M059J (cell line): Measurements from ENCODE around the gene KCNQ1OT1. TPM values are rescaled to one million over a fixed set of nuclear protein-coding genes. Genes with fewer than 3 reads are reported as not detected.

Experiments used
- DNase-seq: peaks from one replicate; pipeline ENCODE4 v3.0.0-alpha.2; 2012; ENCODE audit warnings: low read depth
- total RNA-seq: library from RNA; depleted of rRNA; stranded (reverse); fragments of >200 nt; shearing (Covaris generic); gene quantifications from 2 replicates; pipeline ENCODE4 v1.2.3, GENCODE V29; 2014

The KCNQ1OT1 gene
- total RNA-seq, 1 experiment from 2014 or later = 0.47 TPM

DNA sequence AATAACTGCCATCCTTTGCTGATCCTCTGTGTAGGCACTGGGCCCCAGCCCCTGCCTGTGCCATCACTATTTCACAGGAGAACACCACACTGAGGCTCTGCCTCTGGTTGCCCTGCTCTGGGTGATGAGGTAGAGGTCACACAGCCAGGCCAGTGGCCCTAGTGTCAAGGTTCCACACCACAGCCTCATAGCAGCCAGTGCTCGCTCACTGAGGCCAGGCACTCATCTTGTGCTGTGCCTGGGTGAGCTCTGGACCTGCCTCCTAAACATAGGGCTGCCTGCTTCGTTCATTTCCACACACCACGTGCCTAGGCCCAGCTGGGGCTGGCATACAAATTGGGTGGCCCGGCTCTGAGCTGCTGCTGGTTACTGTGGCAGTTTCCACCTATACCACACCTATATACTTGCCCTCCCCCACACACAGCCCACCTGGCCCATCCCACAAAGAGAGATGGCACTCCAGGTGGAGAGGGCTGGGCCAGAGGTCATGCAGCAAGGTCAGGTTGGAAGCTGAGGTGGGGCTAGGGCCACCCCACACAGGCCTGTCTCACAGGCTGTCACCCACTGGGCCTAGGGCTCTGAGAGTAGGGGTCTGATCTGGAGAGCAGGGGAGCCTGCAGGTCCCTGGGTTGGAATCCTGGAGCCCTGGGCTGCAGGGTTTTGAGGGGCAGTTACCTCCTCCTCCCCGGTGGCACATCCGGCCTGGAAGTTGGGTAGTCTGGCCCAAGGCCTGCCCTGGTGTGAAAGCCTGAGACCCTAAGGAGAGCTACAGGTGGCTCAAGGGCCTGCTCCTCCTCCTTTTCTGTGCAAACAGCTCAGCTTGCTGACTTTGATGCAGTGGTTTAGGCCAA is 11.2 kb downstream of the KCNQ1OT1 start:
- DNase-seq = no peak

- no peak for DNase-seq
Observed at GRCh38 chr11:2687782-2688191, 12.0 kb downstream of the KCNQ1OT1 start.

DNA sequence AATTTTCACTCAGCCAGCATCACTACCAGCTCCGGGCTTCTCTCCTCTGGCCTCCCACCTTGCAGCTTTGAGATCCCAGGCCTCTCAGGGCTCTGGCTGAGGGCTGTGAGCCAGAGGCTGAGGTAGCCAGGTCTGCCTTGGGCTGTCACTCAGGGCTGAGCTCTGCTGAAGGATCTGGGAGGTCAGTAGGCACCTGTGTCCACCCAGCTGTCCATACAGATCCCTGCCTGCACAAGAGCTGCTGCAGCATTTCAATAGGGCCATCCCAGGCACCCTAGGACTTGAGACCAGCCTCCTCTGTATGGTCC is 12.6 kb downstream of the KCNQ1OT1 start:
- no peak for DNase-seq

GRCh38 chr11:2686360-2687222 is 13.2 kb downstream of the KCNQ1OT1 start:
- no peak for DNase-seq

- no peak for DNase-seq
Observed at GRCh38 chr11:2685566-2686359, 14.0 kb downstream of the KCNQ1OT1 start.

DNA sequence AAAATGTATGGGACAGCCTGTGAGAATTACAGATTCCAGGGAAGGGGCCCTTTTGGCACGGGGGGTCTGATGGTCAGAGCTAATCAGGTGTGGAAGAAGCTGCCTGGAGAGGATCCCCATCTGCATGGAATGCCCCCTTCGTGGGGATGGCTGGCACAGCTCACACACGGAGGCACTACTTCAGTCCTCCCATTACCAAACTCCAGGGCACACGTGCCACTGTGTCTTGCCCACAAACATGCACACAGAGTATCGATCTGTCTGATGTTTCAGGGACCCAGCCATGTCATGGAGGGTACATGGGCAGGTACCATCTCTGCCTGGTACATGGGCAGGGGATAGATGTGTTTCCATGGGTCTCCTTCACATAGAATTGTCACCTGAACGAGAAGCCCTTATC is 14.7 kb downstream of the KCNQ1OT1 start:
- DNase-seq = no peak

DNA sequence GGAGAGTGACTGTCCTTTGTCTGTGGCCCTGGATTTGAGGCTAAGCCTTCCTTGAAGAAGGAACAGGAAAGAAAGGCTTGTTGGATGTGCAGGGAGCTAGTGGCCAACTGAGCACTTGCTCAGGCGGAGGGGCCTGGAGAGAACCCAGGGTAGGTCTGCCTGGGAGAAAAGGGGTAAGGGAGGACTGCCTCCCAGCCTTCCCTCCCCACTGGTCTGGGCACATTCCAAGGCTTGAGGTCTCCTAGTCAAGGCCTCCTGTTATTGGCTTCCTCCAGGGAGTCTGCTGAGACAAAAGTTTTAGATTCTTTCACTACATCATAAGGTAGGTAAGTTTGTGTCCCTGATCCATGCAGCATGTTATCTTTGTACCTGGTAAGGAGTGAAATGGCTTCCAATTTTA is 15.2 kb downstream of the KCNQ1OT1 start:
- DNase-seq = no peak

- no peak for DNase-seq
Observed at GRCh38 chr11:2683806-2684205, 16.0 kb downstream of the KCNQ1OT1 start.

DNA sequence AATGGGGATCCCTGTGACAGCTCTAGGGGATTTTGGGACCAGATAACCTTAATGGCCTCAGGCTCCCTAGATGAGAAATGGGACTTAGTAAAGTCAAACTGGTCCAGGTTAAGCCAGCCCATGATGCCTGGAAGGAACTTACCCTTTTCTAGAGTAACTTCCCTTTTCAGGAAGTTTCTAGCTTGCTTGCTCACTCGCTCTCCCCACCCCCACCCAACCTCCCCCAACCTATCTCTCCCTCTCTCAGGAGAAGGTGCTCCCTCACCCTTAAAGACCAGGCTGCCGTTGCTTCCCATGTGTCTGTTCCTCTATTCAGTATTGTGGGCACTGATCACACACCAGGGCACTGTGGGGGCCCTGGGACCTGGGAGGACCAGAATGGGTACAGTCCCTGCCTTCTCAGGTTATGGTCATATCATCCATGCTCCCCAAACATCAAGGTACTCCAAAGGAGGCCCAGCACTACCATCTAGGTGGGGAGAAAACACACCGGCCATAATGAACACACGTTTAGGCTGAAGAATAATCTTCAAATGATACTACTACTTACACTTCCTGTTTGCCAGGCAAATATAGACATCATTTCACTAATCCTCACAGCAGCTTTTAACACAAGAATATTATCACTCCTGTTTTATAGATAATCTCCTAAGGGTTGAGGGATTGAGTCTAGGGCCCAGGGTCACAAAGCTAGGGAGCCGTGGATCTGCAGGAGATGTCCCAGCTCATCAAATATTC is 18.2 kb downstream of the KCNQ1OT1 start:
- no peak for DNase-seq

DNA sequence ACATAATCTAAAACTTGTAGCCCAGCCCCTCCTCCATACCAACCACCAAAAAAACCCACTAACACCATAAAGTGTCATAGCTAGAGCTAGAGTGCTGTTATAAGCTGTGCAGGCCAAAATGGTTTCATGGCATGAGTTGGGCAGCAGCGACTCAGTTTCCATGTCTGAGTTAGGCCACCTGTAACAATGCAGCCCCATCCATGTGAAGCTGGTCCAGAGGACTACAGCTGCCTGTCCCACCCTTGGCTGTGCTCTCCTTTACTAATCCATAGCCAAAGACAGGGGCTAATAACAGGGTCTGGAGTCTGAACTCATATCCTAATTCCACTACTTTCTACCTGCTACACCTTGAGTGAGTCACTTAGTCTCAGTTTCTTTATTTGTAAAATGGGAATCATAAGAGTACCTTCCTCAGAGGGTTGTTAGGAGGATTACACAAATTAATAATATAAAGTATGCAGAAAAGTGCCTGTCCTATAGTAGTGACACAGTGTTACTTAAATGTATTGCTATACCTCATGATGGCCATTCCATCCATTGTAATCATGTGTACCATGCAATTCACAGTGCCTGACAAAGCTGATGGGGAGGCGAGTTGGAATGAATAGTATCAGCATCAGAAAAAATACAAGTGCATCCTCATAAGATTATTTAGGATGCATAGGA is 20.6 kb downstream of the KCNQ1OT1 start:
- no peak for DNase-seq

- DNase-seq = no peak
Observed at GRCh38 chr11:2678396-2678795, 21.4 kb downstream of the KCNQ1OT1 start.

DNA sequence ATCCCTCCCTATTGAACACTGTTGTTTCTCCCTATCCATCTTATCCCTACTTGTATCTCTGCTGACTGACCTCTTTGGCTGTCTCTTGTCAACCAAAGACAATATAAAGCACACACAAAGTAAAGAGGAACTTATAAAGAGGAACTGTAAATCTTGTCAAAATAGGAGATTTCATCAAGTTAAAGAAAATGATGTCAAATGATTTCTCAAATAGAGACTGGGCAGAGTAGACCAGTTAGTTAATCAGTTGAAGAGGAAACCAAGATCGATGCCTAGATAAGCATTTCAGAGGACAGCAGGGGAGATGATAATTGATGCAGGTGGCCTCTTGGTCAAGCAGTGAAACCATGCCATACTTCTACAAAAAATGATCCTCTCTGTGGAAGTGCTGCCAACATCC is 22.7 kb downstream of the KCNQ1OT1 start:
- no peak for DNase-seq

DNA sequence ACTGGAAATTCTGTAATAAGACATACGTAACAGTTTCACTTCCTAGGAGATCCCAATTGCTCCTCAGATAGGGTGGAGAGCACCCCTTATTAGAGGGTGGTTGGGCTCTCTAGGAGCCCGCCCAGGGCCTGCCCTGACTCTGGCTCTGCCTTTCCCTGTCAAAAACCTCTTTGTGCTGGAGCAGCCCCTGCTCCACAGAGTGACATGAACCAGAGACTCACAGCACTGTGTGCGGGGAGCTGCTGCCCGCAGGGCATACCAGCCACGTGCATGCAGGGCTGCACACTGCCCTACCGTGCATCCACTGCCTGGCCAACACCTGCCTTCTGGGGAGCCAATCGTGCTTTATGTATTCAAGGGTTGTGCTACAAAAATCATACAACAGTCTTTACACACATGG is 24.3 kb downstream of the KCNQ1OT1 start:
- DNase-seq = no peak

- DNase-seq = no peak
Observed at GRCh38 chr11:2674658-2675131, 25.1 kb downstream of the KCNQ1OT1 start.

GRCh38 chr11:2673871-2674471 is 25.8 kb downstream of the KCNQ1OT1 start:
- DNase-seq = no peak

DNA sequence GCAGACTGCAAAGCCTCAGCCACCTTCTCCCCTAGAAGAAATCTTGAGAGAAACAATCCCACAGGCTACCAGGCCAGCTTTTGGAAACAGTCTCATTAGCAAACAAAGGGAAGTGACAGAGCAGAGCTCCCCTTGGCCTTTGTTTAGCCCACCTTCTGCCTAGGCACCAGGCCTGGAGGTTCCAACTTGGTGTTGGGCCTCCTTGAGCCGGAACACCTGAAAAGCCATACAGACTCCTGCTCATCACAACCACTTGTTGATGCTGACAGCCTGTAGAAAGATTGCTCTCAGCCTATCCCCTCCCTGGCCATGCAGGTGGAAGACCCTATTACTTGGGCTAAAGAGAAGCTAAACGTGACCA is 26.6 kb downstream of the KCNQ1OT1 start:
- no peak for DNase-seq

- no peak for DNase-seq
Observed at GRCh38 chr11:2672553-2673249, 27.1 kb downstream of the KCNQ1OT1 start.

DNA sequence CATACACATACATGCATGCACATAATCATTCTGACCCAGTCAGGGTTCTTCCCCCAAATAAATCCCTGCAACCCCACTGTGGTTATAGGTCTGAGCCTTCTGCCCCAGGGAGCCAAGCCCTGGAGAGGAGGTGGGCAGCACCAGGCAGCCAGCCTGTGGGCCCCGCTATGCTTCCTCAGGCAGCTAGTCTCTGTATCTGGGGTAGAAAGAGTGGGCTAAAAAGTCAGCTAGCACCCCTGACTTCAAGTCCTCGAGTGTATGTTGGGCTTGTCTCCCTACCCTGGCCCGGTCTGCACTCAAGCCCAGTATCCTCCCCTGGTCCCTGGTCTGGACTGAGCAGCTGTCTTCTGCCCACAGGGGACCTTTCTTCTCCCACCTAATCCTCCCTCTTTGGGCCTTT is 28.0 kb downstream of the KCNQ1OT1 start:
- DNase-seq = no peak

DNA sequence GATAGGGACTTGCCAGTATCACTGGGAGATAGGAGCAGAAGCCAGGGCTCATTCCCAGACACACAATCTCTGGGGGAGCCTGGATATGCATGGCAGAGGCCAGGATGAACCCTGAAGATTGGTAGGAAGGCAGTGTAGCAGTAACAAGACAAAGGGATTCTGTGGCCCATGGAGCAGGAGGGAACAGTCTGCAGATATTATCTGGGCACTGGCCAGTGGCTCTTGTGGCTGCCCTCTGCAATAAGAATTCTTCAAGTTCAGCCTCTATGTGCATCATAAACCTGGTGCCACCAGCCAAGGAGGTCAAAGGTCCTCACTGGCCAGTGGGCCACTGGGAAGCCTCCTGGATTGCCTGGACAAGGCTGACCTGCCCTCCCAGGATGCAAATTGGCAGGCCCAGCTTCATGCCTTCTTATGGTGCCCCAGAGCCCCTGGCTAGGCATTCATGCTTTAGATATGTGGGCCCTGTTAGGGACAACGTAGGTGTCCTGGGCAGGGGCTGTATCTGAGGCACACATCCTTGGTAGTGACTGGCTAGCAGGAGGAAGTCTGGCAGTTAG is 29.2 kb downstream of the KCNQ1OT1 start:
- DNase-seq = no peak
